ENCODE measurements around the gene MAP7D1.
"Not testable (repeated sequence)": the region's sequence is repeated elsewhere in the genome, so short reads cannot be mapped to it uniquely, and the experiment has no call there.

Gene MAP7D1

GRCh38 chr1:36225283-36225899 is 69.4 kb downstream of the MAP7D1 start:
- Histone ChIP-seq H3K36me3 (ENCODE audit: insufficient read depth, low read length) (peaks cover 4% of the 10 kb centered on the region; the same call in 1 of the 2 replicates), H3K9ac (ENCODE audit: low read depth, low read length) (peak overlapping the region; percentile 98), H3K4me1 (ENCODE audit: insufficient read depth, low read length) (no peaks in the 10 kb centered on the region), H3K9me3 (ENCODE audit: control insufficient read depth, insufficient read depth, low read length) (no peaks in the 10 kb centered on the region)

GRCh38 chr1:36230279-36230678 is 74.3 kb downstream of the MAP7D1 start:
- H3K36me3 ChIP-seq (ENCODE audit: insufficient read depth, low read length): peaks cover 12% of the 10 kb centered on the region
- H3K9me3 ChIP-seq (ENCODE audit: control insufficient read depth, insufficient read depth, low read length); H3K9ac ChIP-seq (ENCODE audit: low read depth, low read length); H3K4me1 ChIP-seq (ENCODE audit: insufficient read depth, low read length): not testable (repeated sequence)

Data from ES-I3 (cell line).